ENCODE data around the gene CFAP52. TPM values are rescaled to one million over a fixed set of nuclear protein-coding genes. Genes with fewer than 3 reads are reported as not detected.
"Not testable (repeated sequence)": the region's sequence is repeated elsewhere in the genome, so short reads cannot be mapped to it uniquely, and the experiment has no call there.

The CFAP52 gene, protein sequence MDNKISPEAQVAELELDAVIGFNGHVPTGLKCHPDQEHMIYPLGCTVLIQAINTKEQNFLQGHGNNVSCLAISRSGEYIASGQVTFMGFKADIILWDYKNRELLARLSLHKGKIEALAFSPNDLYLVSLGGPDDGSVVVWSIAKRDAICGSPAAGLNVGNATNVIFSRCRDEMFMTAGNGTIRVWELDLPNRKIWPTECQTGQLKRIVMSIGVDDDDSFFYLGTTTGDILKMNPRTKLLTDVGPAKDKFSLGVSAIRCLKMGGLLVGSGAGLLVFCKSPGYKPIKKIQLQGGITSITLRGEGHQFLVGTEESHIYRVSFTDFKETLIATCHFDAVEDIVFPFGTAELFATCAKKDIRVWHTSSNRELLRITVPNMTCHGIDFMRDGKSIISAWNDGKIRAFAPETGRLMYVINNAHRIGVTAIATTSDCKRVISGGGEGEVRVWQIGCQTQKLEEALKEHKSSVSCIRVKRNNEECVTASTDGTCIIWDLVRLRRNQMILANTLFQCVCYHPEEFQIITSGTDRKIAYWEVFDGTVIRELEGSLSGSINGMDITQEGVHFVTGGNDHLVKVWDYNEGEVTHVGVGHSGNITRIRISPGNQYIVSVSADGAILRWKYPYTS
- total RNA-seq = not detected
- long read RNA-seq = 0 reads

DNA sequence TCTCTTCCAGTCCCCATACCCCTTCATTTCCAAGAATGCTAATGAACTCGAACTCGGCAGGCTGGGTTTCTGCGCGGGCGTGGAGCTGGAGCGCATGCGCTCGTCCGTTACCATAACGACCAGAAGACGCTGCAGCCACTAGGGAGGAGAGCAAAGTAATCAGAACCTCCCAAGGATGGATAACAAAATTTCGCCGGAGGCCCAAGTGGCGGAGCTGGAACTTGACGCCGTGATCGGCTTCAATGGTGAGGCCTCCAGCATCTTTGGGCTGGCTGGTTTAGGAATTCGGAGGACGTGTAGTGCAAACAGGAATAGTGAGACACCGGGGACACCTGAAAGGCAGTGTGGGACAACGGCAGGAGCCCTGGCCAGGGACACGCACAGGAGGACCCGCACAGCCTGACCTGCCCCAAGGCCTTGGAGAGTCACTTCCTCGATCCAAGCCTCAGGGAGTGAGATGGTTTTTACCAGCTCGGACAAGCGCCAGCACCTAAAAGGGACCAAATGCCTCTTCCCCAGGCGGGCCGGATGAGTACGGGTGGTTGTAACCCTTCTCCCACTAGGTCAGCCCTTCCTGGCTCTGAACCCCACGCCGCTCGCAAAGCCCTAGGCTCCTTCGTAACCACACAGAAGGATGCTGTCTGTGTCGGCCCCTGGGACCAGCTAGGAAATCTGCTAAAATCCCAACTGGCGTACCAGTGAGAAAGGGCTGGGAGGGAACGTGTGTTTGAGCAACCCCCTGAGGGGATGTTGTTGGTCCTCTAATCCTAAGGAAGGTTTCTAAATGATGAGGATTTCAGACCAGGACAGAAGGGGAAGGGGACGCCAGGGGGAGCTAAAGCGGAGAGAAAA lies at the start of gene CFAP52:
Gene CFAP52 (plus strand): TSS at position 122 of the 852 bp plus-strand sequence. CDS start 54 bp downstream, at position 176.
- peak; percentile 90 for ATAC-seq
- intact Hi-C loops (cut with DNase I) = loop anchor here (5.0 kb wide), 1 partner anchor 151 kb away; no protein-coding TSS in a partner anchor

DNA sequence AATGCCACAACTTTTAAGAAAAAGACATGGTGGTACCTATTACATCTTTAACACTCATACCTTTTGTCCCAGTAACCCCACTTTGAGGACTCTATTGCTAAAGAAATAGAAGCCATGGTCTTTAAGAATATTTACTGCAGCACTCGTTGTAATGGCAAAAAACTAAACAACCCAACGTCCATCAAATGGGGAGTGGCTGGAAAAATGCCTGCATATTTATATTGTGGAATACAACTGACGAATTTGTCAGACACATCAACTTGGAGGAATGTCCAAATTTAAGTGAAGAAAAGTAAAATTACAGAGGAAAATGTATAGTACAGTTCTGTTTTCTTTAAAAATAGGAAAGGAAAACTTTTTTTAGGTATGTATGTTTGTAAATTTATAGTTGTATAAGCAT lies 48.7 kb upstream of the CFAP52 start:
- DNase-seq (ENCODE audit: missing footprints) (no peak), ATAC-seq (no peak)
- intact Hi-C loops (cut with DNase I) = loop anchor here (10.0 kb wide), 2 partner anchors 233 to 353 kb away; no protein-coding TSS in a partner anchor

More for the DNA sequence above, at the start of gene CFAP52:
- peak; percentile 88 for DNase-seq (ENCODE audit: missing footprints)

DNA sequence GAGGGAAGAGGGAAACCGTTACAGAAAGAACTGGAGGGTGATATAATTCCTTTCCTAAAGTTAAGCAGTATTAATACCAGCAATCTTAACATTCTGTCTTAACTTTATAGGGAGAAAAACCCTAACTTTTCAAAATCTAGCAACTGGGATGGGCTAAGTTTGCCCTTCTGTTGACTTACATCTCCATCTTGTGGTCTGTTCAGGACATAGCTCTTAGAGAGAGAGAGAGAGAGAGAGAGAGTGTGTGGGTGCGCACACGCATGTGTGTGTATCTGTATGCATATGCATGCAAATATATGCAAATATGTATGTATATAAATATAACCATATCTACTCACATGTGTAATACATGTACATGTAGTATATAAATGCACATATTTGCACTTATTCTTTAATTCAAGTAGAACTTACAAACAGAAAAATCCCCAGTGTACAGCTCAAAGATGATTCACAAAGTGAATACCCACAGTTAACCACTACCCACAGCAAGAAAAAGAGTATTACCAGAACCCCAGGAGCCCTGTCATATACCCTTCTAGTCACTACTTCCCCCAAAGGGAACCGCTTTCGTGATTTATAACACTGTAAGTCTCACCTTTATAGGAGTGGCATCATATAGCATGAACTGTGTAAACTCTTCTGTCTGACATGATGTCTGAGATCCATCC lies 47.3 kb upstream of the CFAP52 start:
- ATAC-seq (no peak), DNase-seq (ENCODE audit: missing footprints) (no peak)
- intact Hi-C loops (cut with DNase I) = loop anchor here (10.0 kb wide), 2 partner anchors 234 to 354 kb away; no protein-coding TSS in a partner anchor

DNA sequence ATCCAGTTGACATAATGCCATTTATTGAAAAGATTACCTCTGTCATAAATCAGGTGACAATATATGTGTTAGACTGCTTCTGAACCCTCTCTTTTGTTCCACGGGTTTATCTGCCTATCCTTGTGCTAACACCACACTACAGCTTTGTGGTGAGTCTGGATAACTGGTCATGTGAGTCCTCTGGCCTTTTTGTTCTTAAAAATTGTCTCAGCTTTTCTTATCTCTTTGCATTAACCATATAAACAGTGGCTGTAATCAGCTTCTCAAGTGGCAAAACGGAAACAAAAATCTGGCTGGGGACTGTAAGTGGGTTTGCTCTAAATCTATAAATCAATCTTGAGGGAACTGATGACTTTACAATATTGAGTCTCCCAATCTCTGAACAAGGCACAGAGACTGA lies 45.4 kb upstream of the CFAP52 start:
- intact Hi-C loops (cut with DNase I) = no loop called here
- DNase-seq (ENCODE audit: missing footprints) = no peak
- no peak for ATAC-seq

DNA sequence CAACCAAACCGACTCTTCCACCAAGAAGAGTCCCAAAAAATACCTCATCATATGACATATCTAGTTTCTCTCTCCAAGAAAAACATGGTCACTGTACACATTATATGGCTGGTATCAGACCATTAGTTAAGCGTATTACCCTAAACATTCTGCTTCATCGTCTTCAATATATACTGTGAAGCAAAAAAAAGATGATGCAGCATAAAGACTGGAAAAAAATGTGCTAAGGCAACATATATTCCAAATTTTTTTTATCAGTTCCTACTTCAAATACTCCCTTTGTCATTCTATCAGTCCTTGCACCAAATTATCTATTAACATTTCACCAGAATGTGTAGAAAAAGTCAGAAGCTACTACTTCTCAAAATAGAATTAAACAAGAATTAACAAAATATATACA lies 43.7 kb upstream of the CFAP52 start:
- ATAC-seq = no peak
- no peak for DNase-seq (ENCODE audit: missing footprints)
- intact Hi-C loops (cut with DNase I) = no loop called here

DNA sequence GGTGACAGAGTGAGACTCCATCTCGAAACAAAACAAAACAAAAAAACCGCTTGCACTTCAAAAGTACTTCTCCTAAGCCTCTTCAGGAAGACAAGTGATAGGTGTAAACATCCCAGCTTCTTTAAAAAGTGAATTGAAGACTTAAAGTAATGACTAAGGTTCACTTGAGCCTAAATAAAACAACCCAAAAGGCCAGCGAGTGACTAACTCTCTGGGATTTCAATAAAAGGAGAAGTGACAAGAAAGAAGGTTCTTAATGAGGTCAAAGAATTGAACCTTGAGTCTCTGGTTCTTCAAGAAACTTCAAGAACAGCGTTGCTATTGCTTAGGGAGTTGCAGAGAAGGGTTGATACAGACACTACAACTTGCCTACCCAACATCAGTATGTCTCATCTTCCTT lies 43.0 kb upstream of the CFAP52 start:
- intact Hi-C loops (cut with DNase I) = no loop called here
- no peak for ATAC-seq

DNA sequence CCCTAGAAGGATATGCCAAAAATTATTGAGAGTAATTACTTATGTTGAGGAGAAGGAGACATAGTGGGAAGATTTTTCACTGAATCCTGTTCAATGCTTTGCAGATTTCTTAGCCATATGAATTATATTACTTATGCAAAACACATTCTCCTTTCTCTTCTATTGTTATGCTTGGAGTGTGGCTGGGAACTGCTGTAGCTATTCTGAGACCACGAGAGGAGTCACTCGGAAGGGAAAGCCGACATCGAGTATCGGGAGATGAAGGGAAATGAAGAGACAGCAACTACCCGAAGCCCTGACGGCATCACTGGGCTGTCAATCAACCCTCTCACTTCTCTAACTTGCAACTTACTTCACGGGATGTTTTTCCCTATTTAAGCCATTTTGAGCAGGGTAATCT lies 40.4 kb upstream of the CFAP52 start:
- intact Hi-C loops (cut with DNase I) = no loop called here
- DNase-seq (ENCODE audit: missing footprints) (no peak), ATAC-seq (no peak)

More for the DNA sequence above, 43.0 kb upstream of the CFAP52 start:
- no peak for DNase-seq (ENCODE audit: missing footprints)

DNA sequence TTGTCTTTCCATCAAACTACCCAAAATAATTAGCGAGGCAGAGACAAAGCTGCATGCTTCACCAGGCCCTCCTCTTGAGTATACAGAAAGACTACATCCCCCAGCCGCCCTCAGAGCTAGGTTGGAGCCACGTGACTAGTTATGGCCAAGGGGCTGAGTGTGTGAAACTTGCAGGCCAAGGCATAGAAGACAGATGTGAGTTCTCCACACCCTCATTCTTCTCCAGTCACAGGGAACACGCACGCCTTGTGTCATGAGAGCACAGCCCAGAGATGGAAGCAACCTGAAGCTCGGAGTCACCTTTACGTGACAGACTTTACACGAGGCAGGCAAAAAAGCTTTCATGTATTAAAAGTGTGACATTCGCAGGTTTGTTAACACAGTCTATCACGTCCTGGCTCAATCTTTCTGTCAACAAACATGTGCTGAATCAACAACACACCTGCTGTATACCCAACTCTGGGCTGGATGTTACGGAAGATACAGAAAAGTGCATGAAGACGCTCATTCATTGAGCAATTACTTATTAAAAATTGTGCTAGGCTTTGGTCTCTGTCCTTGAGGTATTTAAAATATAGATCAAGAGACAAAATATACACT lies 39.2 kb upstream of the CFAP52 start:
- intact Hi-C loops (cut with DNase I) = no loop called here

DNA sequence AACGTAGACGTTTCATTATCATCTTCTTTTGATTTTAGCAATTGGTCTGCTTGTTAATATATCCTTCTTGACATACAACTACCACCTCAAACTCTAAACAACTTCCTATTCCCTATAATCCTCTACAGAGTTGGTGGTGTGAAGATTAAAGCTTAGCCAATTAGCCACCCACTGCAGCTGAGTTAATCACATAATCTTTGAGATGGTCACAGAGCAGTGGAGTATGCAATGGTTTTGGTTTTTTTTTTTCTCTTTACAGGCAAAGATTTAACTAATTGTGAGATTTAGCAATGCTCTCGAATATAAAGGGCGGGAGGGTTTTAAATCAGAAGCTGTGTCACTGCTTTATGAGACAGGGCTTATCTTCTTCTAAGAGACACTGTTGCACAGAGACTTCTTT lies 37.8 kb upstream of the CFAP52 start:
- ATAC-seq (no peak), DNase-seq (ENCODE audit: missing footprints) (no peak)
- intact Hi-C loops (cut with DNase I) = no loop called here

More for the DNA sequence above, 39.2 kb upstream of the CFAP52 start:
- ATAC-seq (no peak), DNase-seq (ENCODE audit: missing footprints) (no peak)

DNA sequence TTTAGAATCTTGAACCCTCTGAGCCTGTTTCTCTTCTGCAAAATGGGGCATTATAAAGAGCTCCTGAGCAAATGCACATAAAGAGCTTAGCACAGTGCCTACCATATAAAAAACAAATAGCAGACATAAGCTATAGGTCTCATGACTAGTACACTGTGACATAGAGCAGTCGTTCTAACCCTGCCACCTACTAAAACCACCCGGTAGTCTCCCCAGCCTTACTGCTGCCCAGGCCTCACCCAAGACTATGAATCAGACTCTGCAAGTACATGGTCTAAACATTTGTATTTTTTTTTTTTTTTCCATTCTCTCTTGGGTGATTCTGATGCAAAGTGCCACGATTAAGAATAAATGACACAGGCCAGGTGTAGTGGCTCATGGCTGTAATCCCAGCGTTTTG lies 34.7 kb upstream of the CFAP52 start:
- intact Hi-C loops (cut with DNase I) = no loop called here
- DNase-seq (ENCODE audit: missing footprints) (no peak), ATAC-seq (no peak)

DNA sequence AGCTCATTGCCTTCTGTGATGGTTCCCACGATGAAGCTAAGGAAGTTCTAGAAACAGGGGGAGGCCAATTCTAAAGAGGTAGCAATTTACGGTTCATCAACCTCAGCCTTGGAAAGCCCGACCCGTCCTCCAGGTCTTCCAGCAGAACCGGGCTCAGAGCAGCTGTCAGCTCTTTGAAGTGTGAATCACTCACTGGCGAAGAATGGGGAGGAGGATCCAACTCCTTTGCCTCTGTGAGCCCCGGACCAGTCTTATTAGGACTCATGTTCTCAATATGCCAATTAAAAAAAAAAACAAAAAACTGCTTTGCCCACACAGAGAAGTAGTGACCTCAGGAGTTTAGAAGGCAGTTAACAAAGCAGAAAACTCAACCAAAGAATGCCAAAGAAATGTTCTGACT lies 32.2 kb upstream of the CFAP52 start:
- ATAC-seq = no peak
- DNase-seq (ENCODE audit: missing footprints) = no peak
- intact Hi-C loops (cut with DNase I) = no loop called here

DNA sequence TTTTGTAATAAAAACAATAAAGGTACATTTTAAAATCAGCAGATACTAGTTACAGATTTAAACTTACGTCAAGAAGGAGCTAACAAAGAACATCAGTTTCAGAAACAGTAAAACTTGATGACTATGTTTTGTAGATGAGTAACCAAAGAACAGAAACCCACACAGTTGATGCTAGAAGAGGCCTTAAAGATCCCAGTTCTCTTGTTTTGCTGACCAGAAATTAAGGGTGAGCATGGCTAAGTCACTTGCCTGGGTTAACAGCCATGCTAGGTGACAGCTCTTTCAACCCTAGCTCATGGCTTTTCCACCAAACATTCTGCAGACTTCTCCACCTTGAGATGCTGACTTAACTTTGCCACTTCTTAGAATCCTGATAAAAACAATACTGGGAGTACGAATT lies 27.2 kb upstream of the CFAP52 start:
- ATAC-seq = no peak
- DNase-seq (ENCODE audit: missing footprints) = no peak
- intact Hi-C loops (cut with DNase I) = no loop called here

DNA sequence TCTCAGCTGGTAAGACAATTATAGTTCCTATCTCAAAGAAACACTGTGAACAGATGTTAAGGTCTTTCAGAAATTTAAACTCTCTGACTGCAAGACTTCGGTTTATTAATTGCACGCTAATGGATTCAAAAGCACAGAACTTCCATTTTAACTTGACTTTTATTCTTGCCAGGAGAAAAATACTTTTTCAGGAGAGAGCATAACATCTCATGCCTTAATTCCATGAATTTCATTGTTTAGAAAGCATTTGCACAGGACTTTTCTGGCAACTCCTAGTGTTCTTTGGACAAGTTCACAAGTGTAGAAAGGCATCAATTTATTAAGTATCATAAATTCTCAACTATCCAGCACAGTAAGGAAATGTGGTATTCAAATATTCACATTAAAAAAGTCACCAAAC lies 23.3 kb upstream of the CFAP52 start:
- intact Hi-C loops (cut with DNase I) = no loop called here
- ATAC-seq = no peak

DNA sequence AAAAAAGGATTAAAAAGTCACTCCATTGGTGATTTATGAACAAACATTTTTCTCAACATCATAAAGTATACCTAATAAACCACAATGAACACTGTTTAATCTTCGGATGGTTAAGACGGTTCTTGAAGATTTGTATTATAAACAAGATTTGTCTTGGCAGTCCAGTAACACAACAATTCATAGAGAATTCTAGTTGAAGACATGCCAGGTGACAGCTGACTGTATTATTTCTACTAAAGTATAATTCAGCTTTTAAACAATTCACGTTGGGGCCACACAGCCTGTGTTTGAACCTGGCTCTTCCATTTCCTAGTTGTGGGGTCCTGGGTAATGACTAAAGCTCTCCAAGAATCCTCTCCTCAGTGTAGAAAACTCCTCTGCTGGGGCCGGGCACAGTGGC lies 22.8 kb upstream of the CFAP52 start:
- intact Hi-C loops (cut with DNase I) = no loop called here
- DNase-seq (ENCODE audit: missing footprints) (no peak), ATAC-seq (no peak)

More for the DNA sequence above, 23.3 kb upstream of the CFAP52 start:
- no peak for DNase-seq (ENCODE audit: missing footprints)

DNA sequence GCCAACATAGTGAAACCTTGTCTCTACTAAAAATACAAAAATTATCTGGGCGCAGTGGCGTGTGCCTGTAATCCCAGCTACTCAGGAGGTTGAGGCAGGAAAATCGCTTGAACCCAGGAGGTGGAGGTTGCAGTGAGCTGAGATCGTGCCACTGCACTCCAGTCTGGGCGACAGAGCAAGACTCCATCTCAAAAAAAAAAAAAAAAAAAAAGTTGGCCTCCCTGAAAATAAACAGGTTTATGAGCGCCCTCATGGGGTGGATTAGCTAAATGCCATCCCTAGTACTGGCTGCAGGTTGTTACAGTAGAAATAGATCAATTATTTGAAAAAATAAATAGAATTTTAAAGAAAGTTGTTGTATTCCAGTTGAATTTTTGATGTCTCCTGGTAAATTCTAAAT lies 21.7 kb upstream of the CFAP52 start:
- intact Hi-C loops (cut with DNase I); DNase-seq (ENCODE audit: missing footprints); ATAC-seq: not testable (repeated sequence)

DNA sequence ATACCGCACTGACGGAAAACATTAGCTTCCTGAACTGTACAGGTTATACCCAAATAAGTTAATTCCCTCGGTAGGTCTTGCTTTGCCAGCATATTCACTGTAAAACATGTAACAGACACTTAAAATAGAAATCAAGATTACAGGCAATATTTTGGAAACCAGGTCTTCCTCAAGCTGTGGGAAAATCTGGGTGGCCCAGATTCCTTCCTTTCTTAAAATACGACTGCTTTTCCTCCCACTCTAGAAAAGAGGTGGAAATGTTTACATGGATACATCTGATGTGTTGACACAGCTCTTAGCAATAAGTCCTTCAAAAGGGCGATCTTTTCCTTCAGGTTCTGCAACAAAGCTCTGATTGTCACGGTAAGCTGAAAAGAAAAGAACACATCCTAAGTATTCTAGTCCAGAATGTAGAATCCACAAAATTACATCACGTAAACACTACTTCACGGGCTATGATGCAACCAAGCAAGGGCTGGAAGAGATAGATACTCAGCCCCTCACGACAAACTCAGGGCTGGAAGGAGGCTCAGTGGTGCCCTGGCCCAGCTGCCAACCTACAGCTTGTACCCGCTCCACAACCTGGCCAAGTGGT lies 19.2 kb upstream of the CFAP52 start:
- DNase-seq (ENCODE audit: missing footprints) (no peak), ATAC-seq (no peak)
- intact Hi-C loops (cut with DNase I) = no loop called here

DNA sequence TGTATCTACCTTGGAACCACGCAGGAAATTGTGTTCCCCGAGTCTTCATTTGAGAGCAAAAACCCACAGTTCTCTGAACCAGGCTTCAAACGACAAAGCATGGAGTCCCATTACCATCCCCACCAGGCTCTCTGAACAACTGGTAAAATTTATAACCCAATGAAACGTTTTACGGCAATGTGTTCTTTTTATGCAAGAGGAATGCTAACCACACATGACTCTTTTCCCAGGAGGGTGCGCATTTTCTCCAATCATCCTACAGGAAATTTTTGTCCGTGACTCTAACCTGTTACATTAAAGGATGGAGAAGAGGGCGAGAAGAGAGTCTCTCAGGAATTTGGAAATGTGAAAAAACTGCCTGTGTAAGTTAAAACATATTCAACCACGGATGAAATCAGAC lies 18.6 kb upstream of the CFAP52 start:
- intact Hi-C loops (cut with DNase I) = no loop called here
- ATAC-seq = no peak
- no peak for DNase-seq (ENCODE audit: missing footprints)

DNA sequence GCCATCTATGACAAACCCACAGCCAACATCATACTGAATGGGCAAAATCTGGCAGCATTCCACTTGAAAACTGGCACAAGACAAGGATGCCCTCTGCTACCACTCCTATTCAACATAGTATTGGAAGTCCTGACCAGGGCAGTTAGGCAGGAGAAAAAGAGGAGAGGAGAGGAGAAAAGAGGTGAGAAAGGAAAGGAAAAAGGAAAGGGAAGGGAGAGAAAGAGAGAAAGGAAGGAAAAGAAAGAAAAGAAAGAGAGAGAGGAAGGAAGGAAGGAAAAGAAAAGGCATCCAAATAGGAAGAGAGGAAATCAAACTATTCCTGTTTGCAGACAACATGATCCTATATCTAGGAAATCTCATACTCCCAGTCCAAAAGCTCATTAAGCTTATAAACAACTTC lies 12.3 kb upstream of the CFAP52 start:
- DNase-seq (ENCODE audit: missing footprints) (no peak), ATAC-seq (no peak)
- intact Hi-C loops (cut with DNase I) = no loop called here

All from Right ventricle myocardium inferior (tissue), 1 donor.